Keratinocyte (primary cell): ENCODE results near the gene CARD8. TPM values are rescaled to one million over a fixed set of nuclear protein-coding genes. Genes with fewer than 3 reads are reported as not detected.
"Not testable (repeated sequence)": the region's sequence is repeated elsewhere in the genome, so short reads cannot be mapped to it uniquely, and the experiment has no call there.

Experiments
- DNase-seq: peaks from one replicate; pipeline ENCODE4 v3.0.0-alpha.2; 2011; ENCODE audit warnings: low read depth, missing footprints, low spot score
- FAIRE-seq: peaks from 2 replicates; lab custom pipeline; 2011; peaks lifted over from hg19 to GRCh38; lab: Jason Lieb, UNC
- H2AFZ ChIP-seq: 2 replicates; pipeline ENCODE4 v1.6.0; 2012; ENCODE audit warnings: low read length, control low read depth, inconsistent platforms; ENCODE audit not compliant: control insufficient read depth
- H3K27ac ChIP-seq: 2 replicates; pipeline ENCODE4 v1.5.1; 2011; ENCODE audit warnings: low read length; ENCODE audit not compliant: control insufficient read depth, insufficient read depth
- H3K27me3 ChIP-seq: 3 replicates; pipeline ENCODE4 v1.6.0; 2011; ENCODE audit warnings: low read length; ENCODE audit not compliant: control insufficient read depth, insufficient read depth; ENCODE audit errors: extremely low read depth
- H3K36me3 ChIP-seq, 2 experiments: 2 replicates in 1 of 2; 3 replicates in 1 of 2; pipeline ENCODE4 v1.5.1; 2011; ENCODE audit warnings: low read length in 2 of 2, mild to moderate bottlenecking in 1 of 2; ENCODE audit not compliant: control insufficient read depth in 2 of 2, insufficient read depth in 2 of 2; ENCODE audit errors: extremely low read depth in 1 of 2
- H3K4me1 ChIP-seq: 3 replicates; pipeline ENCODE4 v1.5.1; 2011; ENCODE audit warnings: low read length; ENCODE audit not compliant: control insufficient read depth, insufficient read depth; ENCODE audit errors: extremely low read depth
- H3K4me2 ChIP-seq: 3 replicates; pipeline ENCODE4 v1.6.0; 2011; ENCODE audit warnings: low read depth, low read length; ENCODE audit not compliant: control insufficient read depth, insufficient read depth; ENCODE audit errors: extremely low read depth
- H3K4me3 ChIP-seq, 3 experiments: fragments of 200-600 bp in 1 of 3; sonication (generic) in 1 of 3; 2 replicates in 2 of 3; 3 replicates in 1 of 3; pipeline ENCODE4 v1.5.1; 2011 to 2016; ENCODE audit warnings: low read length in 3 of 3, mild to moderate bottlenecking in 3 of 3, control low read depth in 2 of 3, inconsistent platforms in 1 of 3, low read depth in 1 of 3, mixed read lengths in 1 of 3, mixed run types in 1 of 3, moderate library complexity in 1 of 3; ENCODE audit not compliant: control insufficient read depth in 2 of 3, insufficient read depth in 2 of 3; ENCODE audit errors: extremely low read depth in 1 of 3
- H3K79me2 ChIP-seq: 2 replicates; pipeline ENCODE4 v1.6.0; 2012; ENCODE audit warnings: low read length; ENCODE audit not compliant: control insufficient read depth, insufficient read depth
- H3K9ac ChIP-seq: 3 replicates; pipeline ENCODE4 v1.6.0; 2011; ENCODE audit warnings: low read length; ENCODE audit not compliant: control insufficient read depth, insufficient read depth; ENCODE audit errors: extremely low read depth
- H3K9me1 ChIP-seq: 3 replicates; pipeline ENCODE4 v1.6.0; 2011; ENCODE audit warnings: low read length; ENCODE audit not compliant: control insufficient read depth, insufficient read depth; ENCODE audit errors: extremely low read depth
- H3K9me3 ChIP-seq: 2 replicates; pipeline ENCODE4 v1.5.1; 2012; ENCODE audit warnings: low read depth, low read length; ENCODE audit not compliant: control insufficient read depth
- H4K20me1 ChIP-seq: 3 replicates; pipeline ENCODE4 v1.6.0; 2011; ENCODE audit warnings: low read length; ENCODE audit not compliant: control insufficient read depth, insufficient read depth; ENCODE audit errors: extremely low read depth
- CTCF ChIP-seq, 3 experiments: IDR thresholded peaks in 1 of 3; conservative IDR thresholded peaks in 1 of 3; optimal IDR thresholded peaks in 1 of 3; 2 replicates in 2 of 3; 3 replicates in 1 of 3; pipeline versions ENCODE3 to v1.5.1; 2011; ENCODE audit warnings: low read length in 3 of 3, mild to moderate bottlenecking in 3 of 3, moderate library complexity in 2 of 3, control low read depth in 1 of 3, inconsistent platforms in 1 of 3; ENCODE audit not compliant: insufficient read depth in 2 of 3; ENCODE audit errors: extremely low read depth in 1 of 3
- EZH2 ChIP-seq: IDR thresholded peaks from one replicate; pipeline ENCODE4 v1.6.1; 2012; ENCODE audit warnings: inconsistent platforms, mild to moderate bottlenecking, low read length, moderate library complexity
- dilution Hi-C: fragments of 300-500 bp; cut with MboI; formaldehyde crosslinking; loops from one replicate; pipeline ENCODE4 v1.7.0; 2020; ENCODE audit warnings: low sequenced_read_pairs; ENCODE audit not compliant: extremely low pct_ligation_motif_present
- polyA plus RNA-seq, 5 experiments: library from polyadenylated mRNA; depleted of rRNA in 3 of 5; stranded (reverse) in 3 of 5; stranded (forward) in 1 of 5; unstranded in 1 of 5; fragments of >200 nt; gene quantifications; 1 replicate in 1 of 5; 2 replicates in 3 of 5; 3 replicates in 1 of 5; pipeline versions ENCODE4 v1.2.1 to v1.2.3, GENCODE V29; 2011 to 2012; ENCODE audit warnings: missing spikeins in 2 of 5, low read depth in 1 of 5, low replicate concordance in 1 of 5

Gene CARD8
- polyA plus RNA-seq, 1 donor (not counting 4 experiments of a cell fraction or from before 2014, with no cell fraction given) = 5.2 TPM

- Histone ChIP-seq H4K20me1 (no peaks in the 10 kb centered on the region), H3K36me3 (no peaks in the 10 kb centered on the region), H3K27me3 (no peaks in the 10 kb centered on the region), H3K79me2 (no peaks in the 10 kb centered on the region), H3K4me1 (peaks cover 16% of the 10 kb centered on the region), H3K4me3 (no peak overlapping the region), H3K9me1 (no peaks in the 10 kb centered on the region), H3K9me3 (no peaks in the 10 kb centered on the region), H2AFZ (no peak overlapping the region), H3K9ac (no peak overlapping the region), H3K4me2 (no peak overlapping the region), H3K27ac (no peak overlapping the region)
- no peak for DNase-seq
- no peak for TF ChIP-seq CTCF (optimal IDR thresholded peaks at IDR 0.05 in 1 of 3, IDR thresholded peaks at IDR 0.05 in 1 of 3, conservative IDR thresholded peaks at IDR 0.05 in 1 of 3; ENCODE audit: extremely low read depth in 1 of 3, insufficient read depth in 2 of 3, low read length in 3 of 3)
- no peak for TF ChIP-seq EZH2
- no peak for FAIRE-seq
- dilution Hi-C loops = no loop called here
Observed at GRCh38 chr19:48274173-48274572, 18.5 kb upstream of the CARD8 start.

- H2AFZ ChIP-seq = peak overlapping the region; percentile 87
- TF ChIP-seq CTCF (optimal IDR thresholded peaks at IDR 0.05 in 1 of 3, IDR thresholded peaks at IDR 0.05 in 1 of 3, conservative IDR thresholded peaks at IDR 0.05 in 1 of 3; ENCODE audit: extremely low read depth in 1 of 3, insufficient read depth in 2 of 3, low read length in 3 of 3) (no peak), EZH2 (no peak)
- H3K4me1 ChIP-seq = peaks cover 16% of the 10 kb centered on the region
- peak overlapping the region; percentile 58 for H3K9ac ChIP-seq
- no peaks in the 10 kb centered on the region for H3K9me3 ChIP-seq
- H3K4me3 ChIP-seq = peak overlapping the region; percentile 28 to 57 (median 31)
- H3K79me2 ChIP-seq = no peaks in the 10 kb centered on the region
- no peaks in the 10 kb centered on the region for H3K36me3 ChIP-seq
- H3K9me1 ChIP-seq = no peaks in the 10 kb centered on the region
- no peak for DNase-seq
- no peak for FAIRE-seq
- peak overlapping the region; percentile 13 for H3K27ac ChIP-seq
- H4K20me1 ChIP-seq = no peaks in the 10 kb centered on the region
- dilution Hi-C loops = no loop called here
- no peaks in the 10 kb centered on the region for H3K27me3 ChIP-seq
- peak overlapping the region; percentile 89 for H3K4me2 ChIP-seq
Observed at GRCh38 chr19:48271531-48272151, 15.9 kb upstream of the CARD8 start.

- H3K27me3 ChIP-seq, DNase-seq, H3K9me3 ChIP-seq, H3K36me3 ChIP-seq, H4K20me1 ChIP-seq, H3K79me2 ChIP-seq, H3K4me2 ChIP-seq, dilution Hi-C loops, H3K27ac ChIP-seq, H3K9me1 ChIP-seq, H2AFZ ChIP-seq, H3K4me3 ChIP-seq, H3K9ac ChIP-seq, FAIRE-seq: not testable (repeated sequence)
- H3K4me1 ChIP-seq = peaks cover 16% of the 10 kb centered on the region
Observed at GRCh38 chr19:48269617-48270026, 13.9 kb upstream of the CARD8 start.

- FAIRE-seq, H3K9ac ChIP-seq, H2AFZ ChIP-seq, DNase-seq, H3K9me3 ChIP-seq, H3K27ac ChIP-seq, H4K20me1 ChIP-seq, H3K27me3 ChIP-seq, H3K4me2 ChIP-seq, H3K4me1 ChIP-seq, H3K36me3 ChIP-seq, H3K79me2 ChIP-seq, H3K9me1 ChIP-seq, dilution Hi-C loops, H3K4me3 ChIP-seq: not testable (repeated sequence)
Observed at GRCh38 chr19:48265326-48265725, 9.6 kb upstream of the CARD8 start.
